OCI-LY3 (cell line): ENCODE results near the gene HAGHL.

Experiments
- CTCF ChIP-seq: fragments of 200-600, 300-600 bp; sonication (generic); IDR thresholded peaks from 2 replicates; pipeline ENCODE4 v1.5.1; 2014; ENCODE audit warnings: antibody characterized with exemption, low read length, low read depth
- EZH2phosphoT487 ChIP-seq: fragments of 200-600 bp; shearing (Covaris generic); IDR thresholded peaks from 2 replicates; pipeline ENCODE4 v1.6.1; 2018; ENCODE audit warnings: antibody characterized with exemption, mixed run types, low read depth

GRCh38 chr16:679814-680624 lies 46.9 kb upstream of the HAGHL start, which contains the start of gene STUB1:
- TF ChIP-seq CTCF = no peak
- TF ChIP-seq EZH2phosphoT487 = no peak
